NB4 (cell line): Measurements from ENCODE around the gene GNPTAB.

Experiments used
- POLR2A ChIP-seq: IDR thresholded peaks from 2 replicates; pipeline ENCODE4 v1.6.1; 2011; ENCODE audit warnings: mild to moderate bottlenecking; ENCODE audit not compliant: insufficient read length; ENCODE audit errors: extremely low read depth
- TF ChIP-seq, protein P1 (sequence below): IDR thresholded peaks from one replicate; pipeline ENCODE4 v1.5.1; 2012; ENCODE audit warnings: low read depth, low read length

DNA sequence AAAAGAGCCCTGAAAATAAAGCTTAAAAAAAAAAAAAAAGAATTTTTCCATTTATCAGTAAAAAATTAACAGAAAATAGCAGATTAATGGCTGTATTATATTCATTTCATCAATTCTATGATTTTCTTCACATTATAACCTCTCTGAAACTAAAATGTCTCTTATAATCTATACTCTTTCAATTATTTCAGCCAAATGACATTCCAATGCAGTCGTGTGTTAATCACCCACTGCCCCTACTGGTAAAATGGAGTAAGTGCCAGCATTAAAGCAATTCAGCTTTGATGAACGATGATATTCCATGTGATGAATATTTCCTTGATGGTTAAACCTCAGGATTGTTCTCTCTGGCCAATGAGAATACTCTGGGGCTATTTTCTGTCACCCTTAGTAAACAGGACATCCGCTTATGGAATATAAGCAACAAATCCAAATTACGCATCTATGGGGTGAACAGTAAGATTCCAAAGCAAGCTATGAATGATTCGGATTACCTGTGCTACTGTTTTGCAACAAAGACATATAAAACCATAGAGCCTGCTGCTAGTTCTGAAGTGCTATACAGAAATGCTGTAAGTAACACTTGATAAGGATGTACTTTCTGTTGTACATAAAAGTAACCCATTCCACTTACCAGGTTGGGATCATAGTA, 71.2 kb downstream of the GNPTAB start:
- TF ChIP-seq, protein P1, sequence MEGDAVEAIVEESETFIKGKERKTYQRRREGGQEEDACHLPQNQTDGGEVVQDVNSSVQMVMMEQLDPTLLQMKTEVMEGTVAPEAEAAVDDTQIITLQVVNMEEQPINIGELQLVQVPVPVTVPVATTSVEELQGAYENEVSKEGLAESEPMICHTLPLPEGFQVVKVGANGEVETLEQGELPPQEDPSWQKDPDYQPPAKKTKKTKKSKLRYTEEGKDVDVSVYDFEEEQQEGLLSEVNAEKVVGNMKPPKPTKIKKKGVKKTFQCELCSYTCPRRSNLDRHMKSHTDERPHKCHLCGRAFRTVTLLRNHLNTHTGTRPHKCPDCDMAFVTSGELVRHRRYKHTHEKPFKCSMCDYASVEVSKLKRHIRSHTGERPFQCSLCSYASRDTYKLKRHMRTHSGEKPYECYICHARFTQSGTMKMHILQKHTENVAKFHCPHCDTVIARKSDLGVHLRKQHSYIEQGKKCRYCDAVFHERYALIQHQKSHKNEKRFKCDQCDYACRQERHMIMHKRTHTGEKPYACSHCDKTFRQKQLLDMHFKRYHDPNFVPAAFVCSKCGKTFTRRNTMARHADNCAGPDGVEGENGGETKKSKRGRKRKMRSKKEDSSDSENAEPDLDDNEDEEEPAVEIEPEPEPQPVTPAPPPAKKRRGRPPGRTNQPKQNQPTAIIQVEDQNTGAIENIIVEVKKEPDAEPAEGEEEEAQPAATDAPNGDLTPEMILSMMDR, result peak; percentile 82
- TF ChIP-seq POLR2A, result no peak
